Keratinocyte (primary cell): ENCODE data around the gene KATNBL1. TPM values are rescaled to one million over a fixed set of nuclear protein-coding genes. Genes with fewer than 3 reads are reported as not detected.
A peak's percentile ranks its signal among the peaks of the same experiment; 100 is the strongest.
"Not testable (repeated sequence)": the region's sequence is repeated elsewhere in the genome, so short reads cannot be mapped to it uniquely, and the experiment has no call there.

Source experiments
- DNase-seq: peaks from one replicate; pipeline ENCODE4 v3.0.0-alpha.2; 2011; ENCODE audit warnings: low read depth, missing footprints, low spot score
- FAIRE-seq: peaks from 2 replicates; lab custom pipeline; 2011; peaks lifted over from hg19 to GRCh38; lab: Jason Lieb, UNC
- H2AFZ ChIP-seq: 2 replicates; pipeline ENCODE4 v1.6.0; 2012; ENCODE audit warnings: low read length, control low read depth, inconsistent platforms; ENCODE audit not compliant: control insufficient read depth
- H3K27ac ChIP-seq: 2 replicates; pipeline ENCODE4 v1.5.1; 2011; ENCODE audit warnings: low read length; ENCODE audit not compliant: control insufficient read depth, insufficient read depth
- H3K27me3 ChIP-seq: 3 replicates; pipeline ENCODE4 v1.6.0; 2011; ENCODE audit warnings: low read length; ENCODE audit not compliant: control insufficient read depth, insufficient read depth; ENCODE audit errors: extremely low read depth
- H3K36me3 ChIP-seq, 2 experiments: 2 replicates in 1 of 2; 3 replicates in 1 of 2; pipeline ENCODE4 v1.5.1; 2011; ENCODE audit warnings: low read length in 2 of 2, mild to moderate bottlenecking in 1 of 2; ENCODE audit not compliant: control insufficient read depth in 2 of 2, insufficient read depth in 2 of 2; ENCODE audit errors: extremely low read depth in 1 of 2
- H3K4me1 ChIP-seq: 3 replicates; pipeline ENCODE4 v1.5.1; 2011; ENCODE audit warnings: low read length; ENCODE audit not compliant: control insufficient read depth, insufficient read depth; ENCODE audit errors: extremely low read depth
- H3K4me2 ChIP-seq: 3 replicates; pipeline ENCODE4 v1.6.0; 2011; ENCODE audit warnings: low read depth, low read length; ENCODE audit not compliant: control insufficient read depth, insufficient read depth; ENCODE audit errors: extremely low read depth
- H3K4me3 ChIP-seq, 3 experiments: fragments of 200-600 bp in 1 of 3; sonication (generic) in 1 of 3; 2 replicates in 2 of 3; 3 replicates in 1 of 3; pipeline ENCODE4 v1.5.1; 2011 to 2016; ENCODE audit warnings: low read length in 3 of 3, mild to moderate bottlenecking in 3 of 3, control low read depth in 2 of 3, inconsistent platforms in 1 of 3, low read depth in 1 of 3, mixed read lengths in 1 of 3, mixed run types in 1 of 3, moderate library complexity in 1 of 3; ENCODE audit not compliant: control insufficient read depth in 2 of 3, insufficient read depth in 2 of 3; ENCODE audit errors: extremely low read depth in 1 of 3
- H3K79me2 ChIP-seq: 2 replicates; pipeline ENCODE4 v1.6.0; 2012; ENCODE audit warnings: low read length; ENCODE audit not compliant: control insufficient read depth, insufficient read depth
- H3K9ac ChIP-seq: 3 replicates; pipeline ENCODE4 v1.6.0; 2011; ENCODE audit warnings: low read length; ENCODE audit not compliant: control insufficient read depth, insufficient read depth; ENCODE audit errors: extremely low read depth
- H3K9me1 ChIP-seq: 3 replicates; pipeline ENCODE4 v1.6.0; 2011; ENCODE audit warnings: low read length; ENCODE audit not compliant: control insufficient read depth, insufficient read depth; ENCODE audit errors: extremely low read depth
- H3K9me3 ChIP-seq: 2 replicates; pipeline ENCODE4 v1.5.1; 2012; ENCODE audit warnings: low read depth, low read length; ENCODE audit not compliant: control insufficient read depth
- H4K20me1 ChIP-seq: 3 replicates; pipeline ENCODE4 v1.6.0; 2011; ENCODE audit warnings: low read length; ENCODE audit not compliant: control insufficient read depth, insufficient read depth; ENCODE audit errors: extremely low read depth
- EZH2 ChIP-seq: IDR thresholded peaks from one replicate; pipeline ENCODE4 v1.6.1; 2012; ENCODE audit warnings: inconsistent platforms, mild to moderate bottlenecking, low read length, moderate library complexity
- dilution Hi-C: fragments of 300-500 bp; cut with MboI; formaldehyde crosslinking; loops from one replicate; pipeline ENCODE4 v1.7.0; 2020; ENCODE audit warnings: low sequenced_read_pairs; ENCODE audit not compliant: extremely low pct_ligation_motif_present
- polyA plus RNA-seq, 5 experiments: library from polyadenylated mRNA; depleted of rRNA in 3 of 5; stranded (reverse) in 3 of 5; stranded (forward) in 1 of 5; unstranded in 1 of 5; fragments of >200 nt; gene quantifications; 1 replicate in 1 of 5; 2 replicates in 3 of 5; 3 replicates in 1 of 5; pipeline versions ENCODE4 v1.2.1 to v1.2.3, GENCODE V29; 2011 to 2012; ENCODE audit warnings: missing spikeins in 2 of 5, low read depth in 1 of 5, low replicate concordance in 1 of 5
- TF ChIP-seq, protein P1 (sequence below), 3 experiments: IDR thresholded peaks in 1 of 3; conservative IDR thresholded peaks in 1 of 3; optimal IDR thresholded peaks in 1 of 3; 2 replicates in 2 of 3; 3 replicates in 1 of 3; pipeline versions ENCODE3 to v1.5.1; 2011; ENCODE audit warnings: low read length in 3 of 3, mild to moderate bottlenecking in 3 of 3, moderate library complexity in 2 of 3, control low read depth in 1 of 3, inconsistent platforms in 1 of 3; ENCODE audit not compliant: insufficient read depth in 2 of 3; ENCODE audit errors: extremely low read depth in 1 of 3

Gene KATNBL1
- polyA plus RNA-seq, 1 donor (not counting 4 experiments of a cell fraction or from before 2014, with no cell fraction given) = 54.0 TPM

GRCh38 chr15:34203936-34204335, 6.0 kb downstream of the KATNBL1 start:
- TF ChIP-seq EZH2 = no peak
- TF ChIP-seq, protein P1, sequence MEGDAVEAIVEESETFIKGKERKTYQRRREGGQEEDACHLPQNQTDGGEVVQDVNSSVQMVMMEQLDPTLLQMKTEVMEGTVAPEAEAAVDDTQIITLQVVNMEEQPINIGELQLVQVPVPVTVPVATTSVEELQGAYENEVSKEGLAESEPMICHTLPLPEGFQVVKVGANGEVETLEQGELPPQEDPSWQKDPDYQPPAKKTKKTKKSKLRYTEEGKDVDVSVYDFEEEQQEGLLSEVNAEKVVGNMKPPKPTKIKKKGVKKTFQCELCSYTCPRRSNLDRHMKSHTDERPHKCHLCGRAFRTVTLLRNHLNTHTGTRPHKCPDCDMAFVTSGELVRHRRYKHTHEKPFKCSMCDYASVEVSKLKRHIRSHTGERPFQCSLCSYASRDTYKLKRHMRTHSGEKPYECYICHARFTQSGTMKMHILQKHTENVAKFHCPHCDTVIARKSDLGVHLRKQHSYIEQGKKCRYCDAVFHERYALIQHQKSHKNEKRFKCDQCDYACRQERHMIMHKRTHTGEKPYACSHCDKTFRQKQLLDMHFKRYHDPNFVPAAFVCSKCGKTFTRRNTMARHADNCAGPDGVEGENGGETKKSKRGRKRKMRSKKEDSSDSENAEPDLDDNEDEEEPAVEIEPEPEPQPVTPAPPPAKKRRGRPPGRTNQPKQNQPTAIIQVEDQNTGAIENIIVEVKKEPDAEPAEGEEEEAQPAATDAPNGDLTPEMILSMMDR (optimal IDR thresholded peaks at IDR 0.05 in 1 of 3, IDR thresholded peaks at IDR 0.05 in 1 of 3, conservative IDR thresholded peaks at IDR 0.05 in 1 of 3; ENCODE audit: extremely low read depth in 1 of 3, insufficient read depth in 2 of 3, low read length in 3 of 3) = no peak
- H3K79me2 ChIP-seq = peaks cover 96% of the 10 kb centered on the region
- H3K9me1 ChIP-seq = no peaks in the 10 kb centered on the region
- DNase-seq (no peak), FAIRE-seq (peak; percentile 56)
- H3K9me3 ChIP-seq = no peaks in the 10 kb centered on the region
- H3K36me3 ChIP-seq = peaks cover 0 to 6% of the 10 kb centered on the region in 2 experiments
- no peak overlapping the region for H3K27ac ChIP-seq
- no peak overlapping the region for H3K4me2 ChIP-seq
- dilution Hi-C loops = no loop called here
- no peaks in the 10 kb centered on the region for H3K27me3 ChIP-seq
- no peaks in the 10 kb centered on the region for H4K20me1 ChIP-seq
- H2AFZ ChIP-seq = no peak overlapping the region
- H3K4me3 ChIP-seq = no peak overlapping the region
- H3K4me1 ChIP-seq = peaks cover 12% of the 10 kb centered on the region
- no peak overlapping the region for H3K9ac ChIP-seq

- H2AFZ ChIP-seq = no peak overlapping the region
- no peaks in the 10 kb centered on the region for H3K27me3 ChIP-seq
- no peak overlapping the region for H3K27ac ChIP-seq
- H3K4me3 ChIP-seq = no peak overlapping the region
- H3K36me3 ChIP-seq = peaks cover 0 to 6% of the 10 kb centered on the region in 2 experiments
- dilution Hi-C loops = no loop called here
- no peaks in the 10 kb centered on the region for H3K9me3 ChIP-seq
- H3K9ac ChIP-seq = no peak overlapping the region
- DNase-seq = no peak
- no peaks in the 10 kb centered on the region for H4K20me1 ChIP-seq
- no peaks in the 10 kb centered on the region for H3K9me1 ChIP-seq
- H3K79me2 ChIP-seq = peaks cover 96% of the 10 kb centered on the region
- FAIRE-seq = no peak
- H3K4me2 ChIP-seq = no peak overlapping the region
- peaks cover 12% of the 10 kb centered on the region for H3K4me1 ChIP-seq
- no peak for TF ChIP-seq EZH2
- TF ChIP-seq, protein P1 (optimal IDR thresholded peaks at IDR 0.05 in 1 of 3, IDR thresholded peaks at IDR 0.05 in 1 of 3, conservative IDR thresholded peaks at IDR 0.05 in 1 of 3; ENCODE audit: extremely low read depth in 1 of 3, insufficient read depth in 2 of 3, low read length in 3 of 3) = no peak
These were observed 6.6 kb downstream of the KATNBL1 start for GRCh38 chr15:34203305-34203704.

GRCh38 chr15:34193272-34193671, 16.6 kb downstream of the KATNBL1 start:
- H2AFZ ChIP-seq, H3K9me3 ChIP-seq, dilution Hi-C loops, H4K20me1 ChIP-seq, H3K4me2 ChIP-seq, H3K27me3 ChIP-seq, DNase-seq, H3K9ac ChIP-seq, H3K4me1 ChIP-seq, H3K27ac ChIP-seq, H3K9me1 ChIP-seq, H3K4me3 ChIP-seq, FAIRE-seq, H3K36me3 ChIP-seq: not testable (repeated sequence)
- peaks cover 90% of the 10 kb centered on the region for H3K79me2 ChIP-seq
